Measurements from ENCODE around the gene MLIP.
"Not testable (repeated sequence)": the region's sequence is repeated elsewhere in the genome, so short reads cannot be mapped to it uniquely, and the experiment has no call there.

MLIP gene

GRCh38 chr6:54142889-54143519 lies 31.8 kb downstream of the MLIP start:
- no peak for DNase-seq (ENCODE audit: low spot score)

- no peak for DNase-seq (ENCODE audit: low spot score)
Measured at GRCh38 chr6:54151861-54152260, 40.6 kb downstream of the MLIP start.

GRCh38 chr6:54156650-54157250 lies 45.5 kb downstream of the MLIP start:
- no peak for DNase-seq (ENCODE audit: low spot score)

- DNase-seq (ENCODE audit: low spot score), result no peak
Measured at GRCh38 chr6:54157405-54157804, 46.2 kb downstream of the MLIP start.

- no peak for DNase-seq (ENCODE audit: low spot score)
Measured at GRCh38 chr6:54173089-54173488, 61.8 kb downstream of the MLIP start.

GRCh38 chr6:54179152-54179551 lies 67.9 kb downstream of the MLIP start:
- no peak for DNase-seq (ENCODE audit: low spot score)

- DNase-seq (ENCODE audit: low spot score), result no peak
Measured at GRCh38 chr6:54183616-54184015, 72.4 kb downstream of the MLIP start.

GRCh38 chr6:54185885-54186284 lies 74.6 kb downstream of the MLIP start:
- no peak for DNase-seq (ENCODE audit: low spot score)

GRCh38 chr6:54188846-54189245 lies 77.6 kb downstream of the MLIP start:
- no peak for DNase-seq (ENCODE audit: low spot score)

- no peak for DNase-seq (ENCODE audit: low spot score)
Measured at GRCh38 chr6:54191461-54191860, 80.2 kb downstream of the MLIP start.

- DNase-seq (ENCODE audit: low spot score), result no peak
Measured at GRCh38 chr6:54192993-54193392, 81.8 kb downstream of the MLIP start.

- no peak for DNase-seq (ENCODE audit: low spot score)
Measured at GRCh38 chr6:54193560-54193959, 82.3 kb downstream of the MLIP start.

GRCh38 chr6:54194067-54194466 lies 82.8 kb downstream of the MLIP start:
- DNase-seq (ENCODE audit: low spot score), result no peak

GRCh38 chr6:54195637-54196036 lies 84.4 kb downstream of the MLIP start:
- no peak for DNase-seq (ENCODE audit: low spot score)

GRCh38 chr6:54196905-54197304 lies 85.7 kb downstream of the MLIP start:
- no peak for DNase-seq (ENCODE audit: low spot score)

GRCh38 chr6:54198134-54198533 lies 86.9 kb downstream of the MLIP start:
- DNase-seq (ENCODE audit: low spot score), result no peak

- not testable (repeated sequence) for DNase-seq (ENCODE audit: low spot score)
Measured at GRCh38 chr6:54203474-54204035, 92.3 kb downstream of the MLIP start.

- peak; percentile 3 for DNase-seq (ENCODE audit: low spot score)
Measured at GRCh38 chr6:54204921-54205591, 93.8 kb downstream of the MLIP start.

- DNase-seq (ENCODE audit: low spot score), result no peak
Measured at GRCh38 chr6:54206510-54206909, 95.3 kb downstream of the MLIP start.

GRCh38 chr6:54209983-54210382 lies 98.7 kb downstream of the MLIP start:
- DNase-seq (ENCODE audit: low spot score), result not testable (repeated sequence)

GRCh38 chr6:54214286-54214685 lies 103.0 kb downstream of the MLIP start:
- DNase-seq (ENCODE audit: low spot score), result no peak

- DNase-seq (ENCODE audit: low spot score), result no peak
Measured at GRCh38 chr6:54216336-54216735, 105.1 kb downstream of the MLIP start.

GRCh38 chr6:54217018-54217417 lies 105.8 kb downstream of the MLIP start:
- DNase-seq (ENCODE audit: low spot score), result no peak
